SK-N-SH (cell line): Measurements from ENCODE around the gene PDIK1L. TPM values are rescaled to one million over a fixed set of nuclear protein-coding genes. Genes with fewer than 3 reads are reported as not detected.

Experiments
- CTCF ChIA-PET: fragments of 300-600, 350-600 bp; formaldehyde crosslinking; extraction: SDS; loops from one replicate; lab custom pipeline; 2021; lab: Yijun Ruan, JAX
- POLR2A ChIA-PET: fragments of 350-600 bp; sonication (Branson Sonifier 250); formaldehyde crosslinking; extraction: SDS; loops from one replicate; lab custom pipeline; 2020; ENCODE audit warnings: antibody characterized with exemption, inconsistent platforms; lab: Yijun Ruan, JAX
- DNase-seq: peaks from one replicate; pipeline ENCODE4 v3.0.0; 2012
- H2AFZ ChIP-seq: fragments of 200-600 bp; sonication (generic); 2 replicates; pipeline ENCODE4 v1.8.1; 2016; ENCODE audit warnings: antibody characterized with exemption, mild to moderate bottlenecking, low read depth
- H3F3A ChIP-seq: fragments of 200-600 bp; sonication (generic); replicated peaks from 2 replicates; pipeline ENCODE3; 2016; ENCODE audit warnings: antibody characterized with exemption, mild to moderate bottlenecking; ENCODE audit not compliant: insufficient read depth
- H3K27ac ChIP-seq, 2 experiments: fragments of 200-500 bp in 1 of 2; fragments of 200-600 bp in 1 of 2; sonication (Bioruptor generic) in 1 of 2; sonication (generic), shearing (Covaris generic) in 1 of 2; 2 replicates each; pipeline versions ENCODE4 v1.5.1 to v1.6.1; 2014 to 2016; ENCODE audit warnings: low read depth in 2 of 2, inconsistent platforms in 1 of 2, low read length in 1 of 2, mild to moderate bottlenecking in 1 of 2, mixed read lengths in 1 of 2
- H3K27me3 ChIP-seq: fragments of 200-600 bp; sonication (generic), shearing (Covaris generic); 2 replicates; pipeline ENCODE4 v1.6.1; 2016; ENCODE audit warnings: mixed run types; ENCODE audit not compliant: insufficient read depth
- H3K36me3 ChIP-seq, 2 experiments: fragments of 200-500 bp in 1 of 2; fragments of 200-600 bp in 1 of 2; sonication (Bioruptor generic) in 1 of 2; sonication (generic) in 1 of 2; replicated peaks in 1 of 2; 2 replicates each; pipeline versions ENCODE3 to v1.5.1; 2014 to 2016; ENCODE audit warnings: low read length in 1 of 2, mild to moderate bottlenecking in 1 of 2; ENCODE audit not compliant: insufficient read depth in 2 of 2, control insufficient read depth in 1 of 2
- H3K4me1 ChIP-seq, 2 experiments: fragments of 200-500 bp in 1 of 2; fragments of 200-600 bp in 1 of 2; sonication (Bioruptor generic) in 1 of 2; sonication (generic), shearing (Covaris generic) in 1 of 2; 2 replicates each; pipeline versions ENCODE4 v1.5.1 to v1.6.1; 2014 to 2016; ENCODE audit warnings: low read depth in 1 of 2, low read length in 1 of 2, mixed run types in 1 of 2; ENCODE audit not compliant: insufficient read depth in 2 of 2, control insufficient read depth in 1 of 2
- H3K4me2 ChIP-seq: fragments of 200-600 bp; sonication (generic), shearing (Covaris generic); 2 replicates; pipeline ENCODE4 v1.6.1; 2017; ENCODE audit warnings: mixed run types
- H3K4me3 ChIP-seq, 2 experiments: fragments of 200-500 bp in 1 of 2; fragments of 200-600 bp in 1 of 2; sonication (Bioruptor generic) in 1 of 2; sonication (generic), shearing (Covaris generic) in 1 of 2; 2 replicates each; pipeline versions ENCODE4 v1.5.1 to v1.8.1; 2014 to 2016; ENCODE audit warnings: low read depth in 2 of 2, inconsistent platforms in 1 of 2, low read length in 1 of 2, mild to moderate bottlenecking in 1 of 2, mixed read lengths in 1 of 2, moderate library complexity in 1 of 2
- H3K79me2 ChIP-seq: fragments of 200-600 bp; sonication (generic); 2 replicates; pipeline ENCODE4 v1.8.1; 2017; ENCODE audit warnings: mild to moderate bottlenecking; ENCODE audit not compliant: insufficient read depth
- H3K9ac ChIP-seq: fragments of 200-600 bp; sonication (generic); 2 replicates; pipeline ENCODE4 v1.6.1; 2017; ENCODE audit warnings: mixed run types
- H3K9me2 ChIP-seq: fragments of 200-600 bp; sonication (generic); 2 replicates; pipeline ENCODE4 v1.6.1; 2017; ENCODE audit warnings: mixed run types
- H3K9me3 ChIP-seq: fragments of 200-600 bp; sonication (generic); 2 replicates; pipeline ENCODE4 v1.6.1; 2017; ENCODE audit warnings: mixed run types, mild to moderate bottlenecking, moderate library complexity
- H4K20me1 ChIP-seq: fragments of 200-600 bp; sonication (generic); 2 replicates; pipeline ENCODE4 v1.6.1; 2017; ENCODE audit warnings: mild to moderate bottlenecking, mixed run types; ENCODE audit not compliant: insufficient read depth
- ELF1 ChIP-seq: IDR thresholded peaks from 2 replicates; pipeline ENCODE4 v1.4.0; 2012
- EP300 ChIP-seq, 2 experiments: IDR thresholded peaks; 2 replicates each; pipeline versions ENCODE4 v1.4.0 to v1.6.1; 2012; ENCODE audit warnings: borderline replicate concordance in 1 of 2, low read depth in 1 of 2, low read length in 1 of 2
- EZH2phosphoT487 ChIP-seq: fragments of 200-600 bp; sonication (generic); IDR thresholded peaks from 2 replicates; pipeline ENCODE4 v1.6.1; 2017; ENCODE audit warnings: low read depth, mixed run types, mild to moderate bottlenecking, antibody characterized with exemption, moderate library complexity, borderline replicate concordance
- FOXJ3 ChIP-seq: sonication (generic); formaldehyde crosslinking; IDR thresholded peaks from 2 replicates; pipeline ENCODE4 v1.5.1; 2020; ENCODE audit warnings: mild to moderate bottlenecking, missing genetic modification reagents
- FOXM1 ChIP-seq: IDR thresholded peaks from 2 replicates; pipeline ENCODE4 v1.4.0; 2012; ENCODE audit warnings: low read depth, mild to moderate bottlenecking
- GATA2 ChIP-seq: sonication (generic); formaldehyde crosslinking; IDR thresholded peaks from 2 replicates; pipeline ENCODE4 v1.5.0; 2020; ENCODE audit warnings: mild to moderate bottlenecking, missing genetic modification reagents
- MEF2A ChIP-seq: IDR thresholded peaks from 2 replicates; pipeline ENCODE4 v1.4.0; 2012; ENCODE audit warnings: low read depth, borderline replicate concordance
- POLR2AphosphoS5 ChIP-seq: IDR thresholded peaks from 2 replicates; pipeline ENCODE4 v1.6.1; 2012; ENCODE audit warnings: low read depth, low read length
- RAD21 ChIP-seq: IDR thresholded peaks from 2 replicates; pipeline ENCODE4 v1.6.1; 2012; ENCODE audit warnings: mild to moderate bottlenecking, low read length
- RFX5 ChIP-seq: IDR thresholded peaks from 2 replicates; pipeline ENCODE4 v1.6.1; 2012; ENCODE audit warnings: mild to moderate bottlenecking, improper control_type of control experiment, low read length
- SIN3A ChIP-seq: IDR thresholded peaks from 2 replicates; pipeline ENCODE4 v1.6.1; 2012; ENCODE audit warnings: low read depth, mild to moderate bottlenecking, low read length, moderate library complexity, borderline replicate concordance
- SMC3 ChIP-seq: IDR thresholded peaks from 2 replicates; pipeline ENCODE4 v1.6.1; 2012; ENCODE audit warnings: low read depth, low read length, improper control_type of control experiment
- TEAD4 ChIP-seq: IDR thresholded peaks from 2 replicates; pipeline ENCODE4 v1.4.0; 2012; ENCODE audit warnings: mild to moderate bottlenecking, borderline replicate concordance; ENCODE audit not compliant: insufficient read depth
- YY1 ChIP-seq: IDR thresholded peaks from 2 replicates; pipeline ENCODE4 v1.4.0; 2012; ENCODE audit warnings: low read depth, mild to moderate bottlenecking
- WGBS: methylation state at CpG from one replicate; pipeline ENCODE4 v1.1.6; 2017; ENCODE audit warnings: low lambda C conversion rate; 5-methylcytosine and 5-hydroxymethylcytosine counted together
- polyA plus RNA-seq, 3 experiments: library from polyadenylated mRNA; depleted of rRNA; stranded (reverse); fragments of >200 nt; gene quantifications; 2 replicates each; pipeline ENCODE4 v1.2.3, GENCODE V29; 2012
- TF ChIP-seq, protein P1 (sequence below): IDR thresholded peaks from 2 replicates; pipeline ENCODE4; 2012
- TF ChIP-seq, protein P2 (sequence below): IDR thresholded peaks from 2 replicates; pipeline ENCODE4 v1.6.1; 2012; ENCODE audit warnings: mild to moderate bottlenecking, low read depth, low read length, moderate library complexity
- TF ChIP-seq, protein P3 (sequence below): fragments of 150-350 bp; IDR thresholded peaks from 2 replicates; pipeline ENCODE4 v1.6.1; 2017; ENCODE audit warnings: antibody characterized with exemption, low read length, low read depth, borderline replicate concordance

Gene PDIK1L
- polyA plus RNA-seq, 1 of the 3 experiments (the other 2 are of a cell fraction), result 1.2 TPM

DNA sequence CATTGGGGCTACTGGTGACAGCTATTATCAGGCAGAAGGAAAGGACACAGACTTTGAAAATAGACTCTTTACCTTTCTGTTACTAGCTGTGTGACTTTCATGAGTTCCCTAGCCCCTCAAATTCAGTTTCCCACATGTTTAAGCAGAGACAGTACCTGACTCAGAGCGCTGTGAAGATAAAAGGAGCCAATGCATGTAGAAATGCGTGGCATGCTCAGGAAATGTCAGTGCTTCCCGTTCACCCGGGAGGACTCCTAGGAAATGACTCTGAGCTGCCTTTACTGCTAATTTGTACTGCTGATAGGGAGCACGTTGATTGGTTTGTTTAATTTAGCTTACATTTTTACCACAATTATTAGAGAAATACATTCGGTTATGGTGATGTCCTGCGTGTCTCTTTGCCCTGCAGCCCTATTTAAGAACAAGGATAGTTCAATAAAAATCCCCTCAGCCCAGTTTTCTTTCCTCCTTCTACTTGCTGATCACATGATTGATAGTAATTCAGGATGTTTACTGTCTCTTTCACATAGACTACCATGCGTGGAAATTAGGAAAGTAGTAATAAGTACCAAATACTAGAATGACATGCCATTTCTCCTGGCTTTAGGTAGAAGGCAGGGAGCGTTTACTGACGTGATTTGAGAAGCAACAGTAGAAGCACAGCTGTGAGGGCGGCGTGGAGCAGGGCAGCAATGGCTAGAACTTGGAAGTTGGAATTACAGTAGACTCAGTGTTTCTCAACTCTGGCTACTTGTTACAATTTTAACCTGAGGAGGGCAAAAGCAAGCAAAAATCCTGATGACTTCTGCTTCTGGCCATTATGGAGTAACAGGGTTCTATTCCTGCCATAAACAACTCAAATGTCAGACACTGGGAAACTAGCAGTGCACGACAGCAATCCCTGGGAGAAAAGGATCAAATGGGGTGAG lies 15.9 kb downstream of the PDIK1L start:
- WGBS, result 92% methylated on average over 13 of the region's 13 CpGs

DNA sequence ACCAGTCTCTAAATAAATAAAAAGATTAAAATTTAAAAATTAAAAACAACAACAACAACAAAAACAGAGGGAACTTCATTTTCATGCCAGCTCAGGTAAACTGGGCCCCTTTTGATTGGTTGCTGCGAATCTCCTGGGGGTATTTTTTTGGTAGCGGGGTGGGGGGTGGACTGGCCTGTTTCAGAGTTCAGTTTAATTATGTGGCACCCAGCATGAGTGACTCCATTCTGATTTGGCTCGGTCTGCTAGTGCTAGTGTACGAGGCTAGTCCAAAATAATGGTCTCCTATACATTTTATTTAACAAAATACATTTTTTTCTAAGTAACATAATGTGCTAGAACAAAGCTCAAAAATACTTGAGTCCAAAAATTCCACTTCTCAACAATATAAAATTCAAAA lies 18.2 kb downstream of the PDIK1L start:
- ChIA-PET CTCF (interaction anchor here (0.8 to 11.3 kb wide), 3 partner anchors 9 to 32 kb away, joined by 4 to 91 read pairs (median 5); no protein-coding TSS in a partner anchor), POLR2A (no interaction called here)
- H3K9me2 ChIP-seq, result no peaks in the 10 kb centered on the region
- WGBS, result 83% methylated on average over 4 of the region's 4 CpGs
- no peak overlapping the region for H3K4me3 ChIP-seq
- peaks cover 3% of the 10 kb centered on the region; the same call in 1 of the 2 replicates for H3K79me2 ChIP-seq
- H3F3A ChIP-seq, result no peaks in the 10 kb centered on the region
- TF ChIP-seq SMC3 (no peak), EP300 (IDR thresholded peaks at IDR 0.05; ENCODE audit: borderline replicate concordance in 1 of 2, low read depth in 1 of 2, low read length in 1 of 2) (no peak), FOXM1 (no peak), TEAD4 (no peak), POLR2AphosphoS5 (no peak), GATA2 (no peak), SIN3A (no peak), EZH2phosphoT487 (no peak), RAD21 (no peak), FOXJ3 (no peak), RFX5 (no peak), MEF2A (no peak)
- TF ChIP-seq, protein P1, sequence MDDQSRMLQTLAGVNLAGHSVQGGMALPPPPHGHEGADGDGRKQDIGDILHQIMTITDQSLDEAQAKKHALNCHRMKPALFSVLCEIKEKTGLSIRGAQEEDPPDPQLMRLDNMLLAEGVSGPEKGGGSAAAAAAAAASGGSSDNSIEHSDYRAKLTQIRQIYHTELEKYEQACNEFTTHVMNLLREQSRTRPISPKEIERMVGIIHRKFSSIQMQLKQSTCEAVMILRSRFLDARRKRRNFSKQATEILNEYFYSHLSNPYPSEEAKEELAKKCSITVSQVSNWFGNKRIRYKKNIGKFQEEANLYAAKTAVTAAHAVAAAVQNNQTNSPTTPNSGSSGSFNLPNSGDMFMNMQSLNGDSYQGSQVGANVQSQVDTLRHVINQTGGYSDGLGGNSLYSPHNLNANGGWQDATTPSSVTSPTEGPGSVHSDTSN, result no peak
- TF ChIP-seq, protein P2, sequence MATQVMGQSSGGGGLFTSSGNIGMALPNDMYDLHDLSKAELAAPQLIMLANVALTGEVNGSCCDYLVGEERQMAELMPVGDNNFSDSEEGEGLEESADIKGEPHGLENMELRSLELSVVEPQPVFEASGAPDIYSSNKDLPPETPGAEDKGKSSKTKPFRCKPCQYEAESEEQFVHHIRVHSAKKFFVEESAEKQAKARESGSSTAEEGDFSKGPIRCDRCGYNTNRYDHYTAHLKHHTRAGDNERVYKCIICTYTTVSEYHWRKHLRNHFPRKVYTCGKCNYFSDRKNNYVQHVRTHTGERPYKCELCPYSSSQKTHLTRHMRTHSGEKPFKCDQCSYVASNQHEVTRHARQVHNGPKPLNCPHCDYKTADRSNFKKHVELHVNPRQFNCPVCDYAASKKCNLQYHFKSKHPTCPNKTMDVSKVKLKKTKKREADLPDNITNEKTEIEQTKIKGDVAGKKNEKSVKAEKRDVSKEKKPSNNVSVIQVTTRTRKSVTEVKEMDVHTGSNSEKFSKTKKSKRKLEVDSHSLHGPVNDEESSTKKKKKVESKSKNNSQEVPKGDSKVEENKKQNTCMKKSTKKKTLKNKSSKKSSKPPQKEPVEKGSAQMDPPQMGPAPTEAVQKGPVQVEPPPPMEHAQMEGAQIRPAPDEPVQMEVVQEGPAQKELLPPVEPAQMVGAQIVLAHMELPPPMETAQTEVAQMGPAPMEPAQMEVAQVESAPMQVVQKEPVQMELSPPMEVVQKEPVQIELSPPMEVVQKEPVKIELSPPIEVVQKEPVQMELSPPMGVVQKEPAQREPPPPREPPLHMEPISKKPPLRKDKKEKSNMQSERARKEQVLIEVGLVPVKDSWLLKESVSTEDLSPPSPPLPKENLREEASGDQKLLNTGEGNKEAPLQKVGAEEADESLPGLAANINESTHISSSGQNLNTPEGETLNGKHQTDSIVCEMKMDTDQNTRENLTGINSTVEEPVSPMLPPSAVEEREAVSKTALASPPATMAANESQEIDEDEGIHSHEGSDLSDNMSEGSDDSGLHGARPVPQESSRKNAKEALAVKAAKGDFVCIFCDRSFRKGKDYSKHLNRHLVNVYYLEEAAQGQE, result no peak
- TF ChIP-seq, protein P3, sequence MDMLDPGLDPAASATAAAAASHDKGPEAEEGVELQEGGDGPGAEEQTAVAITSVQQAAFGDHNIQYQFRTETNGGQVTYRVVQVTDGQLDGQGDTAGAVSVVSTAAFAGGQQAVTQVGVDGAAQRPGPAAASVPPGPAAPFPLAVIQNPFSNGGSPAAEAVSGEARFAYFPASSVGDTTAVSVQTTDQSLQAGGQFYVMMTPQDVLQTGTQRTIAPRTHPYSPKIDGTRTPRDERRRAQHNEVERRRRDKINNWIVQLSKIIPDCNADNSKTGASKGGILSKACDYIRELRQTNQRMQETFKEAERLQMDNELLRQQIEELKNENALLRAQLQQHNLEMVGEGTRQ, result no peak
- no peak for DNase-seq
- H3K27ac ChIP-seq, result no peak overlapping the region
- no peaks in the 10 kb centered on the region for H4K20me1 ChIP-seq
- H2AFZ ChIP-seq, result no peak overlapping the region
- 0 out of 4 replicates have a peak, but pooled peaks cover 0 to 4% of the 10 kb centered on the region in 2 experiments for H3K4me1 ChIP-seq
- H3K9me3 ChIP-seq, result no peaks in the 10 kb centered on the region
- H3K4me2 ChIP-seq, result no peak overlapping the region
- no peaks in the 10 kb centered on the region for H3K27me3 ChIP-seq
- no peak overlapping the region for H3K9ac ChIP-seq
- H3K36me3 ChIP-seq, result peaks cover 2 to 5% of the 10 kb centered on the region in 2 experiments

More for the DNA sequence above, 15.9 kb downstream of the PDIK1L start:
- peaks cover 8% of the 10 kb centered on the region; the same call in 1 of the 2 replicates for H3K79me2 ChIP-seq
- H3K9ac ChIP-seq, result no peak overlapping the region
- TF ChIP-seq ELF1, result no peak
- no peak for TF ChIP-seq YY1
- H3F3A ChIP-seq, result peaks cover 15% of the 10 kb centered on the region
- no peaks in the 10 kb centered on the region for H3K27me3 ChIP-seq
- CTCF ChIA-PET, result interaction anchor here (0.8 to 11.3 kb wide), 6 partner anchors 15 to 35 kb away, joined by 3 to 91 read pairs (median 4); no protein-coding TSS in a partner anchor
- H4K20me1 ChIP-seq, result no peaks in the 10 kb centered on the region; the same call in 1 of the 2 replicates
- no peak for DNase-seq
- no peak overlapping the region for H3K4me2 ChIP-seq
- peaks cover 0 to 8% of the 10 kb centered on the region in 2 experiments; a peak in 3 of 4 replicates for H3K4me1 ChIP-seq
- no peak overlapping the region for H3K4me3 ChIP-seq
- H3K9me3 ChIP-seq, result no peaks in the 10 kb centered on the region
- no peaks in the 10 kb centered on the region for H3K9me2 ChIP-seq
- no peak overlapping the region for H3K27ac ChIP-seq
- POLR2A ChIA-PET, result interaction anchor here (1.0 kb wide), 1 partner anchor 12 kb away, joined by 3 read pairs; no protein-coding TSS in a partner anchor
- H2AFZ ChIP-seq, result no peak overlapping the region
- peaks cover 10 to 11% of the 10 kb centered on the region in 2 experiments for H3K36me3 ChIP-seq
